Measurements from ENCODE around the gene FGF22. TPM values are rescaled to one million over a fixed set of nuclear protein-coding genes. Genes with fewer than 3 reads are reported as not detected.

FGF22 gene
- total and polyA plus RNA-seq, 4 donors = 0.08 TPM; not detected in 3

GRCh38 chr19:650121-650520 lies 10.4 kb downstream of the FGF22 start:
- H3K27ac ChIP-seq (ENCODE audit: low read depth in 1 of 2, low read length in 2 of 2) = no peak overlapping the region
- DNase-seq (ENCODE audit: low spot score) = no peak
- H3K36me3 ChIP-seq (ENCODE audit: control insufficient read depth in 4 of 4, insufficient read depth in 3 of 4, low read depth in 1 of 4, low read length in 3 of 4) = peaks cover 6 to 65% (median 26%) of the 10 kb centered on the region in 4 donors
- no peaks in the 10 kb centered on the region for H3K9me3 ChIP-seq (ENCODE audit: control insufficient read depth in 4 of 4, low read length in 3 of 4)
- H3K27me3 ChIP-seq (ENCODE audit: control insufficient read depth in 4 of 4, insufficient read depth in 4 of 4, low read length in 3 of 4) = no peaks in the 10 kb centered on the region
- no peaks in the 10 kb centered on the region for H3K4me1 ChIP-seq (ENCODE audit: control insufficient read depth in 4 of 4, insufficient read depth in 4 of 4, low read length in 3 of 4)
- TF ChIP-seq CTCF (IDR thresholded peaks at IDR 0.05; ENCODE audit: low read depth, low read length, missing input control) = no peak
- TF ChIP-seq FOXA2 (IDR thresholded peaks at IDR 0.05) = no peak
- no peak for TF ChIP-seq EGR1 (IDR thresholded peaks at IDR 0.05; ENCODE audit: low read depth in 2 of 2)
- no peak overlapping the region for H3K4me3 ChIP-seq (ENCODE audit: low read depth in 1 of 3, low read length in 3 of 3)
- H3K9ac ChIP-seq (ENCODE audit: low read depth in 1 of 2, low read length in 2 of 2) = no peak overlapping the region
- 95% methylated on average over 11 of the region's 11 CpGs for WGBS

- no peak for DNase-seq (ENCODE audit: low spot score)
- no peaks in the 10 kb centered on the region for H3K9me3 ChIP-seq (ENCODE audit: control insufficient read depth in 4 of 4, low read length in 3 of 4)
- TF ChIP-seq GABPA (IDR thresholded peaks at IDR 0.05 in 1 of 2, conservative IDR thresholded peaks at IDR 0.05 in 1 of 2) (no peak), RAD21 (IDR thresholded peaks at IDR 0.05) (no peak), FOXA2 (IDR thresholded peaks at IDR 0.05) (no peak), EGR1 (IDR thresholded peaks at IDR 0.05; ENCODE audit: low read depth in 2 of 2) (no peak), ATF3 (IDR thresholded peaks at IDR 0.05) (no peak), HNF4G (IDR thresholded peaks at IDR 0.05) (no peak), NR2F2 (IDR thresholded peaks at IDR 0.05) (no peak), RXRA (IDR thresholded peaks at IDR 0.05) (no peak), CTCF (IDR thresholded peaks at IDR 0.05; ENCODE audit: low read depth, low read length, missing input control) (no peak), REST (IDR thresholded peaks at IDR 0.05) (no peak)
These were observed 11.6 kb downstream of the FGF22 start for GRCh38 chr19:651114-651818.

More at GRCh38 chr19:651114-651818, 11.6 kb downstream of the FGF22 start:
- H3K9ac ChIP-seq (ENCODE audit: low read depth in 1 of 2, low read length in 2 of 2) = no peak overlapping the region
- no peak overlapping the region for H3K4me3 ChIP-seq (ENCODE audit: low read depth in 1 of 3, low read length in 3 of 3)
- H3K36me3 ChIP-seq (ENCODE audit: control insufficient read depth in 4 of 4, insufficient read depth in 3 of 4, low read depth in 1 of 4, low read length in 3 of 4) = peaks cover 6 to 59% (median 26%) of the 10 kb centered on the region in 4 donors
- peaks cover 0 to 3% (median 2%) of the 10 kb centered on the region in 4 donors for H3K4me1 ChIP-seq (ENCODE audit: control insufficient read depth in 4 of 4, insufficient read depth in 4 of 4, low read length in 3 of 4)
- no peaks in the 10 kb centered on the region for H3K27me3 ChIP-seq (ENCODE audit: control insufficient read depth in 4 of 4, insufficient read depth in 4 of 4, low read length in 3 of 4)
- 98% methylated on average over 58 of the region's 58 CpGs for WGBS
- no peak overlapping the region for H3K27ac ChIP-seq (ENCODE audit: low read depth in 1 of 2, low read length in 2 of 2)

All from liver (tissue), 9 donors.